DND-41 (cell line): ENCODE measurements around the gene PEG3.

Source experiments
- ATAC-seq: fragments of 200-7000 bp; cut with Tn5 transposase; 3 replicates; pipeline ENCODE4 v1.9.1; 2021; ENCODE audit warnings: low read depth; ENCODE audit not compliant: insufficient read depth
- DNase-seq: peaks from one replicate; pipeline ENCODE4 v3.0.0-alpha.2; 2020
- H2AFZ ChIP-seq: 2 replicates; pipeline ENCODE4 v1.6.0; 2012; ENCODE audit warnings: low read depth, low read length
- H3K27ac ChIP-seq: 2 replicates; pipeline ENCODE4 v1.5.1; 2012; ENCODE audit warnings: low read length, inconsistent platforms
- H3K27me3 ChIP-seq: fragments of 200-600 bp; sonication (generic); 2 replicates; pipeline ENCODE4 v1.6.0; 2012; ENCODE audit warnings: low read length, mild to moderate bottlenecking, inconsistent platforms; ENCODE audit not compliant: insufficient read depth, poor library complexity
- H3K36me3 ChIP-seq: 2 replicates; pipeline ENCODE4 v1.5.1; 2012; ENCODE audit warnings: low read length, inconsistent platforms; ENCODE audit not compliant: insufficient read depth
- H3K4me1 ChIP-seq: 2 replicates; pipeline ENCODE4 v1.5.1; 2012; ENCODE audit warnings: mild to moderate bottlenecking, low read length; ENCODE audit not compliant: insufficient read depth
- H3K4me2 ChIP-seq: 2 replicates; pipeline ENCODE4 v1.6.0; 2012; ENCODE audit warnings: mild to moderate bottlenecking, moderate library complexity, low read length, inconsistent platforms; ENCODE audit not compliant: insufficient read depth
- H3K4me3 ChIP-seq, 2 experiments: fragments of 200-600 bp in 1 of 2; shearing (Covaris generic) in 1 of 2; 2 replicates each; pipeline ENCODE4 v1.5.1; 2012 to 2016; ENCODE audit warnings: inconsistent platforms in 2 of 2, low read length in 2 of 2, mild to moderate bottlenecking in 2 of 2, low read depth in 1 of 2, moderate library complexity in 1 of 2
- H3K79me2 ChIP-seq: 2 replicates; pipeline ENCODE4 v1.6.0; 2012; ENCODE audit warnings: low read length, inconsistent platforms; ENCODE audit not compliant: insufficient read depth
- H3K9ac ChIP-seq: 2 replicates; pipeline ENCODE4 v1.6.0; 2012; ENCODE audit warnings: low read depth, mild to moderate bottlenecking, inconsistent platforms, low read length, moderate library complexity
- H3K9me3 ChIP-seq: 2 replicates; pipeline ENCODE4 v1.5.1; 2012; ENCODE audit warnings: low read length, moderate library complexity, mild to moderate bottlenecking, inconsistent platforms; ENCODE audit not compliant: insufficient read depth, severe bottlenecking
- H4K20me1 ChIP-seq: 2 replicates; pipeline ENCODE4 v1.6.0; 2012; ENCODE audit warnings: low read length; ENCODE audit not compliant: insufficient read depth
- CTCF ChIP-seq: IDR thresholded peaks from 2 replicates; pipeline ENCODE4 v1.5.1; 2012; ENCODE audit warnings: borderline replicate concordance, low read length, moderate library complexity, mild to moderate bottlenecking; ENCODE audit not compliant: poor library complexity, severe bottlenecking; ENCODE audit errors: extremely low read depth
- EZH2 ChIP-seq: IDR thresholded peaks from 3 replicates; pipeline ENCODE4 v1.6.1; 2012; ENCODE audit warnings: borderline replicate concordance, low read depth, mild to moderate bottlenecking, moderate library complexity, low read length, inconsistent platforms; ENCODE audit not compliant: severe bottlenecking

Gene PEG3

GRCh38 chr19:56840451-56841192 lies at the start of gene PEG3, which contains the start of gene ZIM2:
TSS of gene PEG3 (minus strand) at chr19:56840726. CDS start at chr19:56824655, 16,071 bp downstream.
TSS of gene ZIM2 (minus strand) at chr19:56840726. CDS start at chr19:56824277, 16,449 bp downstream.
- DNase-seq: no peak
- Histone ChIP-seq H3K4me1 (no peaks in the 10 kb centered on the region), H3K9me3 (peaks cover 22% of the 10 kb centered on the region)

GRCh38 chr19:56885173-56885985 lies 44.9 kb upstream of the PEG3 start:
- H3K36me3 ChIP-seq: no peaks in the 10 kb centered on the region
- no peaks in the 10 kb centered on the region for H4K20me1 ChIP-seq
- no peaks in the 10 kb centered on the region for H3K27me3 ChIP-seq
- no peak overlapping the region for H3K27ac ChIP-seq
- no peak overlapping the region for H3K4me2 ChIP-seq
- DNase-seq (no peak), ATAC-seq (no peak)
- H3K9me3 ChIP-seq: no peaks in the 10 kb centered on the region
- H3K79me2 ChIP-seq: no peaks in the 10 kb centered on the region
- no peak overlapping the region for H3K9ac ChIP-seq
- no peak overlapping the region for H3K4me3 ChIP-seq
- no peak for TF ChIP-seq CTCF
- no peak for TF ChIP-seq EZH2
- no peaks in the 10 kb centered on the region for H3K4me1 ChIP-seq
- no peak overlapping the region for H2AFZ ChIP-seq

More at GRCh38 chr19:56840451-56841192, at the start of gene PEG3, which contains the start of gene ZIM2:
- TF ChIP-seq EZH2 (no peak), CTCF (no peak)
- Histone ChIP-seq H3K27me3 (no peaks in the 10 kb centered on the region), H3K4me3 (no peak within 1 kb of the TSS), H2AFZ (no peak within 1 kb of the TSS), H3K36me3 (no peaks in the 10 kb centered on the region), H3K79me2 (no peaks in the 10 kb centered on the region), H3K27ac (no peak within 1 kb of the TSS), H4K20me1 (no peaks in the 10 kb centered on the region), H3K9ac (no peak within 1 kb of the TSS), H3K4me2 (no peak within 1 kb of the TSS)
- no peak for ATAC-seq

- Histone ChIP-seq H3K36me3 (no peaks in the 10 kb centered on the region), H4K20me1 (no peaks in the 10 kb centered on the region), H3K4me2 (no peak overlapping the region), H3K79me2 (no peaks in the 10 kb centered on the region), H3K4me3 (no peak overlapping the region), H3K9ac (no peak overlapping the region), H2AFZ (no peak overlapping the region), H3K9me3 (no peaks in the 10 kb centered on the region), H3K27ac (no peak overlapping the region), H3K4me1 (no peaks in the 10 kb centered on the region), H3K27me3 (no peaks in the 10 kb centered on the region)
- DNase-seq (no peak), ATAC-seq (no peak)
- TF ChIP-seq EZH2: no peak
- no peak for TF ChIP-seq CTCF
Measured at GRCh38 chr19:56884441-56884840, 43.9 kb upstream of the PEG3 start.
